GM19023 (cell line): ENCODE results near the gene KAZN.

Experiments used
- ATAC-seq: cut with Tn5 transposase; IDR thresholded peaks from one replicate; pipeline ENCODE4 v1.9.1; 2021; ENCODE audit warnings: mild to moderate bottlenecking, moderate library complexity; ENCODE audit not compliant: unreplicated experiment

Gene KAZN

DNA sequence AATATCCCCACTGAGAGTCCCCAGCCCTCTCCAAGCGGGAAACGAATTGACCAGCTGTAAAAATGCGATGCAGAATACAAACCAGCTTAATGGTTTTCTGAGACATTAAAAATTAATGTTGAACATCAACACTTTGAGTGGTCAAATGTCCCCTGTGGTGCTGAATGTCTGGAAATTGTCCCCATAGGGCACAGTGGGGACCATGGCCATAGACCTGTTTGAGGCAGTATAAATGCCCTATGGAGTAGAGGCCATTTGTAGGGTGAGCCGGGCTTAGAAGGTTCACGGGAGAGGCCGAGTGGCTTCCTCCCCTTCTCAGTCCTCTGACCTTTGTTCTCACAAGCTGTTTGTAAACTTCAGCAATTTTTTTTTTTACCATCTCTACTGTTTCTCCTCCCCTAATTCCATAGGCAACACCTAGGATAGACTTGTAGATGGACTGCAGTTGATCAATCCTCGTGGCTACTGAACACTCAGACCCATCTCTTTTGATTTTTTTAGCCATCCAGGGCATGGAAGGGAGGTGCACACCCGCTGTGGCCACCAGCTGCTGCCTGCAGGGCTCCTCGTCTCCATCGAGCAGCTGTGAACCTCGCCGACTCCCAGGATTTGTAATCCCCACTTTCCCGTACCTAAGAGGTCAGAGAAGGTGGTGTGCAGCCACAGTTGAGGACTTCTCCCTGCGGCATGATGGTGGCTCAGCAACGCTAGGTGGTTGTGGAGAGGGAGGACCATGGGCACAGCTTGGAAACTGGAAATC lies 41.0 kb downstream of the KAZN start:
- no peak for ATAC-seq

DNA sequence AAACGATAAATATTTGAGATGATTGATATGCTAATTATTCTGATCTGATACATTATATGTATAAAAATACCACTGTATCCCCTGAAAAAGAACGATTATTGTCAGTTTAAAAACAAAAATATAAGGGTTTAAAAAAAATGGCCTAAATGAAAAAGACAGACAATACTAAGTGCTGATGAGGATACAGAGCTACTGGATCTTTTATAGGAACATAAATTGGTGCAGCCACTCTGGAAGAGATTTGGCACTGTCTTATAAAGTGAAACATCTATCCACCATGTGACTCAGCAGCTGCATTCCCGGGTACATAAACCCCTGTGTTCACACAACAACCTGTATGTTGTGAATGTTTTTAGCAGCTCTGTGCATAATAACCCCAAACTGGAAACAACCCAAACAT lies 44.2 kb downstream of the KAZN start:
- no peak for ATAC-seq

DNA sequence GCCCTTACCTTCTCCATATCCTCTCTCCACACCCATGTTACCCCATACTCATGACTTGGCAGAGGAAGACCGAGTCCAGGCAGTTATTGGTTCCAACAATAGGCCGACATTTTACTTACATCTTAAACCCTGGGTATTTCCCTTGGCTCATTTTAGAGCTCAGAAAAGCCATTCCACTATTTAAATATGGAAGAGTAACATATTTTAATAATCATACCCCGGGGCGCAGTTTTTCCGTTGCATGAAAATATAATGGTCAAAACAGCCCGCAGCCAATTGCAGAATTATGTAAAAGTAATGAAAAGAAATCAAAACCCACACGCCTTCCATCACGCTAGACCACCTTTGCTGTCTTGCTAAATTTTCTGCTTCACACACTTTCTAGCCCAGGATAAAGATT lies 48.5 kb downstream of the KAZN start:
- no peak for ATAC-seq

DNA sequence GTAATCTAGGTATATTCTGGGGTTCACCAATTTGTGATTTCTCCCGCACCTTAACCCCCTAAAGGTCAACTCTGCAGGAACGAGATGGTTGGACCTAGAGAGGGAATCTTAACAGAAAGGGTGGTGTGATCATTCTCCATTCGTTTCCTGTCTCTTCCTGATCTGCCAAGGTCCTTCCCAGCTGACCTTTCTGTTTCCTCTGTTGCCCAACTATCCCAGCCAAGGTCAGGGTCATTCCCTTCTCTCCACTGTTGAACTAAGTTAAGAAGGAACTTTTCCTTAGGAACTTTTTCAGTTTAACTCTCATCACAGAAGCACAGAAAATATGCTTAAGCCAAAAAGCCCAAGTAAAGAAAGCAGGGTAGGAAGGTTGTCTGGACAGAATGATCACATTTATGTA lies 49.3 kb downstream of the KAZN start:
- no peak for ATAC-seq

DNA sequence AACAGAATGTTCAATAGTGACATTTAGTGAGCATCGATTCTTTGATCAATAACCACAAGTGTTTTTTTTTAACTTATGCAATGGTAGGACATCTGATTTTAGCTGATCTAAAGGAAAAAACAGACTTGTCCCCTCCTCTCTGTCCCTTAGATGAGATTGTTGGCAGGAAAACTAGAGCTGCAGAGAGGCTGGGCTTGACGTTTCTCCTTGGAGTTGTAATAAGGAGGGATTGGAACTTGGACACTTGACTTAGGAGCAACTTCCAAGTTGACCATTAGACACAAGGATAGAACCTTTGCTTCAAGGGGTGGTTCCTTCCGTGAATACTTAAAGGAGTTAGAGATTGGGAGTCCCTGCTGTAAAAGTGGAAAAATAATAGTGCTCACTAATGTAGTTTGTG lies 49.9 kb downstream of the KAZN start:
- no peak for ATAC-seq

DNA sequence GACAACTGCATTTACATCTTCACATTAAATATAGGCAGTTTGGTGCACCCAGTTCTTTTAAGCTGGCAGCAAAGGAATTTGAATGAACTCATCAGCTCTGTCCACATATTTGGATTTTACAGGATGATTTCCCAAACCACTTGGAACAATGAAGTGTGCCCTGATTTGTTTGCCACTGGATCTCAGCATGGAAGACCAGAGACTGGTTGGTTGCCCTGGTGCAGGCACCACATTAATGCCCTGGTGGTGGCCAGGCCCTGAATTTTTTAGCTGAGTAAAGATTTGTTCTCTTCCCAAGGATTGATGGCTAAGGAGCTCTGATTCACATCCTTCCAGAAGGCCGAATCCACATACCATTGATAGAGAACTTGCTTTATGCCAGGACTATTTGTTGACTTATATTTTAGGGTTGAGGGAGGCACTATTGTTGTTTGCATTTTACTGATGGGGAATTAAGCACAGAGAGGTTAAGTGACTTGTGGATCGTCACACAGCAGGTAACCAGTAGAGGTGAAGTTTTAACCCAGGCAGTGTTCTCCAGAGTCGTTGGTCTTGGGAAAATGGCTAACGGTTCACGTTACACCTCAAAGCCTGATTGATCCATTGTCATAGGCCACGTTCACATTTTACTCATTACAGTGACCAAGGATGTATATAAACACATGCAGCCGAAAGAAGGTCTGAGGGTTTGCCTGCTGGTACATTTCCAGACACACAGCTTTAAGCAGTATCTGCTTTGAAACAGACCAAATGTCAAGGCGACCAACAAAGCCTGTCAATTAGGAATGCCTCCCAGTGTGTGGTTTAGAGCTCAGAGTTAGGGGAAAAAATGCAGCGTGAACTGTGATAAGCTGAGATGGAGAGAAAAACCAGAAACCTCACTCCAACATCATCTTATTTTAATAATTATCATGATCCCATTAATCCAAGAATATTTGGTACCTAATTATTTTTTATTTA lies 50.7 kb downstream of the KAZN start:
- ATAC-seq = no peak

DNA sequence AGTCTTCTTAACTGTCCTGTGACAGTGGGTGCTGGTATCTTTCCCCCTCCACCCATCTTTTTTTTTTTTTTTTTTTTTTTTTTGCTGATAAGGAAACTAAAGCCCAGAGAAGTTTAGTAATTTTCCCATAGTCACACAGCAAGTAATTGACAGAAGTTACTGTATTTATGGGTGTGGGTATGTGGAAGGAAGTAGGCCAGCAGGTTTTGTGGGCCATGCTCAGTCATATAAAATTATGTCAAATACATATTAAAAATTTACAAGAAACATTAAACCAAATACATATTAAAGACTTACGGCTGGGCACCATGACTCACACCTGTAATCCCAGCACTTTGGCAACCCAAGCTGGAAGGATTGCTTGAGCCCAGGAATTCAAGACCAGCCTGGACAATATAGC lies 51.5 kb downstream of the KAZN start:
- ATAC-seq = no peak

DNA sequence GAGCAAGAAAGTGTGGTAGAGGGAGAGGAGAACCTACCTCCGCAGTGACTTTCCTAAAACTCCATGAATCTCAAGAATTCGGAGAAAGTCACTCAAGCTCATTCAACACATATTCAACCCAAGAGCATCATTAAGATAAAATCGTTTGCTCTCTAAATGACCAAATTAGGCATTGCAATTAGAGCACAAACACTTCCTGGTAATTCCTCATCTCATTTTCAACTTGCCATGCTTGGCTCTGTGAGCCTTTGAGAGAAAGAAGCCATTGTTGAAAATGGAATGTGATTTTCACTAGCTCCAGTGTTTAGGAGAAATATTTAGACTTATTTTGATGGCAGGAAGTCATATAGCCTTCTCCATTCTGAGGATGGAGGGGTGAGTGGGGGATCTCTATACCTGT lies 52.5 kb downstream of the KAZN start:
- ATAC-seq = no peak

DNA sequence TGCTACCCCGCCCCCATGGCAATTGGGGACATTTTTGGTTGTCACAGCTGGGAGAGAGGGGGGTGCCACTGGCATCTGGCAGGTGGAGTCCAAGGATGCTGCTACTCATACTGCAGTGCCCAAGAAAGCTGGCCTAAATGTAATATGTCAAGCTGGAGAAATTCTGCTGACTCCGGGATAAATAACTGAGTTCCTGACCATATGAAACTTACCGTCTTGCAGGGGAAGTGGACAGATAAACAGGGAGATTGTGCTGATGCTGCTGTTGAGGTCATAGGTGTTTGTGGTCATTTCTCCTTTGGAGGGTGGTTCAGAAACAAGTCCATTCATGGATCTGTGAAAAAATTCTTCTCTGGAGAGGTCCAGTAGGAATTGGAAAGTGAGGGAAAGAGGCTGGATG lies 54.4 kb downstream of the KAZN start:
- ATAC-seq = no peak

DNA sequence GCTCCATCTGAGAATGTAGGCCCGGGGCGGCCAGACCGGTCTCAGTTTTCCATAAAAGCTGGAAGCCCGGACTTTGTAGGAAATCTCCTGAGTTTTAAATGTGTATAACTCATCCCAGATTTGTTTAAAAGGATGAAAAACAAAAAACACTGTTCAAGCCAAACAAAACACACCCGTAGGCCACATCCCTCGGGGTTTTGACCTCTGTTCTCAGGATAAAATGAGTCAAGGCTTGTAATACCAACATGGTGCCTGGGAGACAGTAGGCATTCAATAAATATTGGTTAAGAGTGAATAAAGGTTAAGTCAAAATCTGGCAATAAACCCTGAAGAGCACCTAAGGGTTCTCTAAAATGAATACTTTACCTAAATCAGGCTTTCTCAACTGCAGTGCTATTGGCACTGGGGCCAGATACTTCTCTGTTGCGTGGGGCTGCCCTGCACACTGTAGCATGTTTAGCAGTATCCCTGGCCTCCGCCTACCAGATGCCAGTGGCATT lies 55.0 kb downstream of the KAZN start:
- no peak for ATAC-seq

DNA sequence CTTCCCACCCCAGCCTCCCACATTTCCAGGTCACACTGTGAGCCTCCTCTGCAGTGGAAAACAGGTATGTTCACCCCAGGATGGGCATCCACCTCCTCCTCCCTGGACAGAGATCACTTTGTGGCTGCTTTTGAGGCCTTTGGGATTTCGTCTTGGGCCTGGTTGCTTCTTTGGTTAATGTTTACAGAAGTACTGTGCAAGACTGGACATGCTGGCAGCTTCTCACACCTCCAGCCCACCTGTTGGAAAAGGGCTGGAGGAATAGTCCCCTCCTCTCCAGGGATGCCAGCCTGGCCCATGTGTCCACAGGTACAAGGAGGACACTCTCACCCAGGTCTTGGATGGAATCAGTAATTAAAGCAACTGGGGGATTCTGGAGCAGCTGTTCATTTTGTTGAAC lies 56.1 kb downstream of the KAZN start:
- ATAC-seq = no peak

DNA sequence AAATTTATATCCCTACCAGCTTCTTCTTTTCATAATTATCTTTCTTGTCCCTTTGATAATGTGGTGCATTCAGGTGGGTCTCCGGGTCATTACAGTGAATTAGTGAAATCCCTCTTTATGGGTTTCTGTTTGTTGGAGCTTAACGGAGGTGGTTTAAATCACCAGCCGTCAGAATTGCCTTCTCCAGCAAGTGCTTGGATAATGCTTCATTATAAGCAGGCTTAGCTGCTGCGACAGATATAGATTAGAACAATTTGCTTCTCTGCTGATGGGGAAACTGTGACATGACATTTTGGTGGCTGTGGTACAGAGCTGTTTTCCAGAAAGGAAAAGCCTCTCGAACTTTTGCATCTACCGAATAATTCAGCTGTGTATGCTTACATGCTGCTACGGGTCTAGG lies 56.9 kb downstream of the KAZN start:
- ATAC-seq = no peak

DNA sequence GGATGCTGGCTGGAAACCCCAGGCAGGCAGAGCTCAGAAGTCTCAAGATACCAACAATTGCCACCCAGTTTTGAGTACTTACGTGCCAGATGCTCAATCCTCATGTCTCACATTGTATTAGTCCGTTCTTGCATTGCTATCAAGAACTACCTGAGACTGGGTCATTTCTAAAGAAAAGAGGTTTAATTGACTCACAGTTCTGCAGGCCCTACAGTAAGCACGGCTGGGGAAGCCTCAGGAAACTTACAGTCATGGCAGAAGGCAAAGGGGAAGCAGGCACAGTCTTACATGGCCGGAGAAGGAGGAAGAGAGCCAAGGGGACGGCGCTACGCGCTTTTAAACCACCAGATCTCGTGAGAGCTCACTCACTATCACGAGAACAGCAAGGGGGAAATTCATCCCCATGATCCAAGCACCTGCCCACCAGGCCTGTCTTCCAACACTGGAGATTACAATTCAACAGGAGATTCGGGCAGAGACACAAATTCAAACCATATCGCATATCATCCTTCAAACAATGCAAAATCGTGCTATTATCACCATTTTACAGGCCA lies 58.0 kb downstream of the KAZN start:
- no peak for ATAC-seq

DNA sequence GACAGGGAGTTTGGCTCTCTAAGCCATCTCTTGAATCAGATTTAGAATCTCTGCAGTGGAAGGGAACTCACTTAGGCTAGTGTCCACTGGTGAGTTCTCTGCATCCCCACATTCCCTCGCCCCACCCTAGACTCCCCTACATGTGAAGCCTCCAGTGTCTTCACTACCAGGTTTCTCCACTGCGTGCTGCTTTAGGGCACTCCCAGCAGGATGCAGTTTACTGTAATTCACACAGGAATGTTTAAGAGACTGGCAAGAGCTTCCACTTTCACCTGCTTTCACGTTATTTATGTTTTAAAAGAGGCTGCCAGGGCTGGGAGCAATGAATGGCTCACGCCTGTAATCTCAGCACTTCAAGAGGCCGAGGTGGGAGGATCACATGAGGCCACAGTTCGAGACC lies 60.2 kb downstream of the KAZN start:
- ATAC-seq = no peak

DNA sequence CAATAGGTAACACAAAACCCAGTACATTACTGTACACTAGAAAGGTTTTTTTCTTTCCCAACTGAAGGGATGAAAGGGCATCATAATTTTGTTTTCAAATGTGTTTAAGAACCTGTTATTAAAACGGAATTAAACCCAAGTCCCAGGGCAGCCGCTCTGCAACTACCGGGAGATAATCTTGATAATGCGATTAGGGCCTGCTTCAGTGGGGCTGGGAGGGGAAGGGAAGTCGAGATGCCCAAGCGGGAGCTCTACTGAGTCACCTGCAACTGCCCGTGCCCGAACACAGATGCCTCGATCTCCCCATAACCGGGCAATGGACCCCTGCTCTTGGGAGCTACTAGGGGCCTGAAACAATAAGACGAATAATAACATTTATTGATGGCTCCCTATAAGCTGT lies 61.4 kb downstream of the KAZN start:
- no peak for ATAC-seq

DNA sequence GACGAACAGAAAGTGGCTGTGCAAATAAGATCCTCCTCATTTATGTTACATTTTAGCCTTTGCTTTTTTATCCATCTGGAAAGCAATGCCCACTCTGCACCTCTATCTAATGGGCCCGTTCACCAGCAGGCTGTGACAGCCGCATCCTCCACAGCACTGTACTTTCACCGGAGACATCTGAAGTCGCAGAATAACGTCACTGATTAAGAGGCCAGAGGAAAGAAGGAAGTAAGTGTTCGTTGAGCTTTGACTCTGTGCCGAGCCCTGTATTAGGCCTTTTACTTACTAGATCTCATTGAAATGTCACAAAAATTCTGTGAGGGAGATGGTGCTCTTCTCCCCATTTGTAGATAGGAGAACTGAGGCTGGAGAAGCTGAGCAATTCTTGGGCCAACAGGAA lies 62.3 kb downstream of the KAZN start:
- no peak for ATAC-seq

DNA sequence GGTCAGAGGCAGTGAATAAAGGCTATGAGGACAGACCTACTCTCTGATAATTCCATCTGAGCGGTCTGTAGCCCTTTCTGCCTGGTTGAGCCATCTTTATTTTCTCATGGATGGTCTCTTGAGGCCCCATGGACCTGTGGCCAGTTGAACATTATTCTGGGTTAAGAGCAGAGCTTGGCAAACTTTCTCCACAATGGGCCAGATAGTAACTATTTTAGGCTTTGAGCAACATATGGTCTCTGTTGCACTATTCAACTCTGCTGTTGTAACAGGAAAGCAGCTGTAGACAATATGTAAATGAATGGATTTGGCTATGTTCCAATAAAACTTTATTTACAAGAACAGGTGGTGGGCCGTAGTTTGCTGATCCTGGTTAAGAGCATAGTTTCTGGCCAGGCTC lies 62.7 kb downstream of the KAZN start:
- ATAC-seq = no peak

DNA sequence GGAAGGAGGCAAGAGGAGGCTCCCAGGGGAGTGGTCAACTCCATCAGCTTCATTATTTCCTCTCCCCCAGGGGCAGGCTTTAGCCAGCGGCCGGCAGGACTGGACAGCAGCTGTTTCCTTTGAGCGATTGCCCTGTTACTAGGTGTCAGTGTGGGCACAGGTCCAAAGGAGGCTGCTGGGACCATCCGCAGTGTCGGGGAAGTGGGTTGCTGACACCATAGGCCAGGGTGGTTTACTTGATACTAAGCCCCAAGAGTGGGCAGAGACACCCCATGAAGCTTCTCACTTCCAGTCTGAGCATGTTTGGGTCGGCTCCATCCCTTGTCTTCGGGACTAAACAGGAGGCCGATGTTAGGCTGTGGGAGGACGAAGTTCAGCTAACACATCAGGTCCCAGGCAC lies 63.6 kb downstream of the KAZN start:
- ATAC-seq = no peak

DNA sequence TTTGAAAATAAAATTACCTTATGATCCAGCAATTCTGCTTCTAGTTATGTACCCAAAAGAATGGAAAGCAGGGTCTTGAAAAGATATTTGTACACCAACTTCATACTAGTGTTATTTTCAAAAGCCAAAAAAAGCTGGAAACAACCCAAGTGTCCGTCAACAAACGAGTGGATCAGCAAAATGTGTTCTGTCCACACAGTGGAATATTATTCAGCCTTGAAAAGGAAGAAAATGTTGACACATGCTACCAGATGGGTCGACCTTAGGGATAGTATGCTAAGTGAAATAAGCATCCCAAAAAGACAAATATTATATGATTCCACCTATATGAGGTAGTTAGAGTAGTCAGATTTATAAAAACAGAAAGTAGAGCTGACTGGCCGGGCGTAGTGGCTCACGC lies 65.3 kb downstream of the KAZN start:
- ATAC-seq = no peak

DNA sequence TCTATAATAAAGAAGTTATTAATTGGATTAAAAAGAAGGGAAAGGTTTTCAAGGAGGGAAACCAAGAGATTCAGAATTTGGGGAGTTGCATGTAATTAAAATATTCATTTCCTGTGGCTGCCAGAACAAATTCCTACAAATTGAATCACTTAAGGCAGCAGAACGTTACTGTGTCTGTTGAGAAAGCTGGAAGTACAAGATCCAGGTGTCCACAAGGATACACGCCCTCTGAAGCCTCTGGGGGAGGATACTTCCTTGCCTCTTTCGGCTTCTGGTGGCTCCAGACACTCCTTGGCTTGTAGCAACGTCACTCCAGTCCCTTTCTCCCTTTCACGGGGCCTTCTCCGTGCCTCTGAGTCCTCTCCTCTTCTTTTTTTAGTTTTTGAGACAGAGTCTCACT lies 67.9 kb downstream of the KAZN start:
- no peak for ATAC-seq

DNA sequence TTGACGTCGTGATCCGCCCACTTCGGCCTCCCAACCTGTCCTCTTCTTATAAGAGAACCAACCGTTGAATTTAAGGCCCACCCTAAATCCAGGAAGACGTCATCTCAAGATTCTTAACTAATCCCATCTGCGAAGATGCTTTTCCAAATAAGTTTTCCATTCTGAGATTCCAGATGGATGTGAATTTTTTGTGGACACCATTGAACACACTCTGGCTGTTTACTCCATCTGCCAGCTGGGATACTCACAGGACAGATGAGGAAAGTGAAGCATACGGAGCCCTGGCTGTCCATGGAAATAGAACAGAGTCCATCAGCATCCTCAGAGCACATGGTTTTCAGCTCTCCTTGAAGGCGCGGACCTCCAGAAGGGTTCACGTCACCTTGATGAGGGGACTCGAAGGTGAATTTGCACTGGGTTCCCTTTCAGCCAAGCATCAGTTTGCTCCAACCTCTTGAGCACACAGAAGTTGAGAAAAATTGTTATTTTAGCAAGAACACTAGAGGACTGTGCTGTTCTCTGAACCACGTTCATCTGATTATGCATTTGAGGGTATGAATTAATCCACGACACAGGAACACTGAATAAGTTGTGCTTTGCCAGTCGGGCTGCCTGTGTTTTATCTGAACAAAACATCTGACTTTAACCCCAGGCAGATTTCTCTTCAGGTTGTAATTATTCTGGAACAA lies 68.6 kb downstream of the KAZN start:
- no peak for ATAC-seq
